ENCODE results near the gene ITGAV.

ITGAV gene

DNA sequence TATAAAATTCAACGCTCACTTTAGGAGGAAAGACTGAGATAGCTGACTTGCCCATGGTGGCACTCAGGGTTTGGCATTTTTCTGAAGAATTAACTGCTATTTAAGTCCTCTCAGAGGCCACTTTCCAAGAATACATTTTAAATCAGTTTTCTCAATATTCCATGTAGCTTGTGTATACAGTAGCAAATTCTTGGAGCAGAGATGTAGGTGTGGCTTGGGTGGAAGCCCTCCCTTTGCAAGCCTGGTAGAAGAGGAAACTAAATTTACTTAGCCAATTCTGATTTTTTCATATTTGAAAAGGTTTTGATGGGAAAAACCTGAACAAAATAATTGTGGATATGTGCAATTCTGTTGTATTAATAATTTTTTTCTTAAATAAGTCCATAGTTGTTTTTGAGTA, 14.0 kb upstream of the ITGAV start:
- no peak for DNase-seq

DNA sequence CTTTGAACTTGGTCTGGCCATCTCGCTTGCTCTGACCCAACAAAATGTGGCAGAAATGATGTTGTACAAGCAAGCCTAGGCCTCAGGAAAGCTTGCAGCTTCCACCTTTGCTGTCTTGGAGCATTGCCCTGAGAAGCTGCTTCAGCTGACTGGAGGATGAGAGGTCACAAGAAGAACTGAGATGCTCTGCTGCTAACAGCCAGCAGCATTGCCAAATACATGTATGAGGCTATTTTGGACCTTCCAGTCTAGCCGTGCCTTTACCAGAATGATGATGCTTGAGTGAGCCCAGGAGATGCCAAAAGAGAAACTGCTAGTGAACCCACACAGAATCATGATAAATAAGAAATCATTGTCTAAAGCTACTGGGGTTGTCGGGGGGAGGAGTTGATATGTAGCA, 13.2 kb upstream of the ITGAV start:
- no peak for DNase-seq

DNA sequence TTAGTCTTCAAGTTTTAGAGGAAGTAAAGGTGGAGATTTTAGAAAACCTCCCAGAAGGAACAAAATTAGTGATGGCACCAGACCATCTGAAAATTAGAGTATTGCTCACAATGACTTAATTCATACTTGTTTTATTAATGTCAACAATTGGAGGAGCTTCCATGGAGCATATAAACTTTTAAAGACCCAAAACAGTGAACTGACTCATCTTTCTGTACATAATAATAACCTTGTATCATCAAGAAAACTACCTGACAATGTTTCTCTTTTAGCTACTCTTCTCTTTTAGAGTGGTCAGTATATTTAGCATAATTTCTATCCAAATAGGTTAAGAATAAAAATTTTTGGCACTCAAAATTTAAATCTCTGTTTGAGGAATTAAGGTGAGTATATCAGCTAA, 7.2 kb upstream of the ITGAV start:
- no peak for DNase-seq

DNA sequence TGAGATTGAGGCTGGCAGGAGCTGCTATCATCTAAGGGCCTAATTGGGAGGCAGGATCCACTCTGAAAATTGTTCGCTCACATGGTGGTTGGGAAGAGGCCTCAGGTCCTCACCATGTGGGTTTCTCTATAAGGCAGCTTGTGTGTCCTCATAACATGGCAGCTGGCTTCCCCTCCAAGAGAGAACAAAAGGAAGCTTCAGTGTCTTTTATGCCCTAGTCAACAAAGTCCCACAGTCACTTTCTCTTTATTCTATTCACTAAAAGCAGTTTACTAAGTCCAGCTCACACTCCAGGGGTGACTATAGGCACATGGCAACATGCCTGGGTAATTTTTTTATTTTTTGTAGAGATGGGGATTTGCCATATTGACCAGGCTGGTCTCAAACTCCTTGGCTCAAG, 5.8 kb upstream of the ITGAV start:
- DNase-seq: no peak

DNA sequence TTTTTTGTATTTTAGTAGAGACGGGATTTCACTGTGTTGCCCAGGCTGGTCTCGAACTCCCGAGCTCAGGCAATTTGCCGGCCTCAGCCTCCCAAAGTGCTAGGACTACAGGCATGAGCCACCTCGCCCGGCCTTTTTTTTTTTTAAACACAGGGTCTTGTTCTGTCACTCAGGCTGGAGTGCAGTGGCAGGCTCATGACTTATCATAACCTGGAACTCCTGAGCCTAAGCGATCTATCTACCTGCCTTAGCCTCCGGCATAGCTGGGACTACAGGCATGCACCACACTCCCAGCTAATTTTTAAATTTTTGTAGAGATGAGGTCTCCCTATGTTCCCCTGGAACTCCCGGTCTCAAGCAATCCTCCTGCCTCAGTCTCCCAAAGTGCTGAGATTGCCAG, 1.4 kb upstream of the ITGAV start:
- DNase-seq: no peak

DNA sequence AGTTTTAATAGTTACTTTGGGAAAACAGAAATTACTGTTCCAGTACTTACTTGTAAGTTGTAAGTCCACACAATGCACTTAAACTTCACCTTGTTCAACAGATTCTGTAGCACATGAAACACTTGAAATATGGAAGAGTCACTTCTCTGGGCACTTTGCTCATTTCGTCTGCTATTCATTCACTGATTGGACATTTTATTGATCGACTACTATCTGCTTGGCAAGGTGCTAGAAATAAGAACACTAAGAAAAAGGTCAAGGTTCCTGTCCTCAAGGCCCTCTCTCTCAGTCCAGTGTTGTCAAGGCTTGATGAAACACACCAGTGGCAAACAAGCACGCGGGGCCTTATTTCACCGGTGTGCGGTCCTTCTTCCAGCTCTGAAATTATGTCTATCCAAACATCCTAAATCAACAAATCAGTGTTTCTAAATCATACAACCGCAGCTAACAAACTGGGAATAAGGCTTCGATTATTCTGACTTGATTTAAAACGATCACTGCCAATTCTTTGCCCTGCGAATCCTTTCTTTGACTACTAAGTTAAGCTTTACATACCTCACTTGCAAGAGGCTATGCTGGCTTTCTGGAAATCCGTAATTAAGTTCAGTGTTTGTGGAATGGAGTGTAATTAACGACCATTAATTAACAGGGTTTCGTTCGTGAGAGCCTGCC, 780 bp upstream of the ITGAV start:
- peak in 1 of 3 experiments; percentile 63 for DNase-seq

DNA sequence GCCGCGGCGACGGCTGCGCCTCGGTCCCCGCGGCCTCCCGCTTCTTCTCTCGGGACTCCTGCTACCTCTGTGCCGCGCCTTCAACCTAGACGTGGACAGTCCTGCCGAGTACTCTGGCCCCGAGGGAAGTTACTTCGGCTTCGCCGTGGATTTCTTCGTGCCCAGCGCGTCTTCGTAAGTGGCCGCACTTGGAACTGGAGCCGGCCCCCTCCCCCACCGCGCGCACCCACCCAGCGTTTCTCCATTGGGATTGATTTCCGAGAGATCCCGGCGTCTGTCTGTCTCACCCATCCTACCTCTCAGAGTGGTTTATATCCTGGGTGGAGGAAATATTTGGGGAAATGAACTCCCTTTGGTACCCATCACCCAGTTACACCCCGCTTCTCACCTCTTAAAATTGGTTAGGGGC, 498 bp downstream of the ITGAV start:
- DNase-seq: peak in 1 of 3 experiments; percentile 73

DNA sequence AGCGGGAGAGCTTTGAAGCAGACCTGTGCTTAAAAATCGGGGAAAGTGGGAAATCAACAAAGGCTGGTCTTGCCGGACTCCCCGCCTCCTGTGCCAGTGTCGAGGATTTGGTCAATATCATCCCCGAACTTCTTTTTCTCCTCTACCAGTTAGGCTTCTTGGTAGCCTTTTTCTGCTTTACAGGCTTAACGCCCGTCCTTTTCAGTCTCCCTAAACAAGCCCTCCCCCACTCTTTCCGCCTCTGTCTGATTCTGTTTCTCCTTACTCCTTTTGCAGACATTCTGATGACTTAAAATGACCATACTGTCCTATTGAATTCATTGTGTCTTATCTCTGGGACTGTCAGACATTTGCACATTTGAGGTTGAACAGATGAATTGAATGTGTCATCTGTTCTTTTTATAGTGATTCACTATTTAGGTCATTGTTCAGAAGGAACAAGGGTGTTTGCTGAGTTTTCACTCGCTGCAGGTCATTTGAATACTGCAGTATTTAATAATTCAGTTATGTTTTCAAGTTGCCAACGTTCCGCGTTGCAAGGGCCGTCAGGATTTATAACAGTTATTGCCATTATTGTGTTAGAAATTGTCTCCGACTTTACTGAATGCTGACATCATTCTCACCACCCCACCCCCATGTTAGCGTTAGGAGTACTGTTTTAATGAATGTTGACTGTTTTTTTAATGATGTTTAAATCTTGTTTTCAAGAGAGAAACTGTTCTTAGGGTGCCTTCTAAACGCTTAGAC, 1.1 kb downstream of the ITGAV start:
- DNase-seq: peak; percentile 5 to 67 (median 44)

DNA sequence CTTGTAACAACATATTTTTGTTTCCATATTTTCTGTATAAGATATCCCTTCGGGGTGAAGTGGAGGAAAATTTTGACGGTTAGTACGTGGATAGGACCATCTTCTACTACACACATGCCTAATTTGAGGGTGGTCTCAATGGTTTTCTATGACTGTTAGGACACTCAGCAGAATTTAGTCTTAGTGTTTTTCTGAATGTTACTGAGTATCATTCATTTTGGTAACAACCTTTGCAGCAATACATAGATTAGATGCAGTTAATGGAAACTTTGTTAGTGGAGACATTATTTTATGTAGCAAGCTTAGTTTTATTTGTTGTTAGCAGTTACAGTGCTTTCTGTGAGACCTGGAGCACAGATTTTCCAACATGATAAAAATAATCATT, 1.6 kb downstream of the ITGAV start:
- DNase-seq: peak in 1 of 3 experiments; percentile 34

DNA sequence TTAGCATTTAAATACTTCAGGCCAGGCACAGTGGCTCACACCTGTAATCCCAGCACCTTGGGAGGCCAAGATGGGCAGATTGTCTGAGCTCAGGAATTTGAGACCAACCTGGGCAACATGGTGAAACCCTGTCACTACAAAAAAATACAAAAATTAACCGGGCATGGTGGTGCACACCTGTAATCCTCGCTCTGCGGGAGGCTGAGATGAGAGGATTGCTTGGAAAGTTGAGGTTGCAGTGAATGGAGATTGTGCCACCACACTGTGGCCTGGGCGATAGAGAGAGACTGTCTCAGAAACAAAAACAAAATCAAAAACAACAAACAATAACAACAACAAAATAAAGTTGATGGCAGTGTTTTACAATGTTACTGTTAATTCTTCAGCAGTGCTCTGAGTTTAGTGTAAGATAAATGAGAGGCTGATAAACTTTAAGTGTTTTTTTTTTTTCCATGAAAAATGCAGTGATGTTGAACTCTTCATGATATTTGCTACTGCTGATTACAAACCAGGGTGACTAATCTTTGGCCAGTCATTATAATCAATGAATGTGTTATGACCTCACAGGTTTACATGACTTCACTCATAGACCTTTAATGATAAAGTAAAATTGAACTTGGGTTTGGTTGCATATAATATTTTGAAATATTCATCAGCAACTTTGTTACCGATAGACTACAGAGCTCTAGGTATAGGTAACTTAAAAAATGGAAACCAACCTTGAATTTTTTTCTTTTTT, 2.5 kb downstream of the ITGAV start:
- DNase-seq: no peak

DNA sequence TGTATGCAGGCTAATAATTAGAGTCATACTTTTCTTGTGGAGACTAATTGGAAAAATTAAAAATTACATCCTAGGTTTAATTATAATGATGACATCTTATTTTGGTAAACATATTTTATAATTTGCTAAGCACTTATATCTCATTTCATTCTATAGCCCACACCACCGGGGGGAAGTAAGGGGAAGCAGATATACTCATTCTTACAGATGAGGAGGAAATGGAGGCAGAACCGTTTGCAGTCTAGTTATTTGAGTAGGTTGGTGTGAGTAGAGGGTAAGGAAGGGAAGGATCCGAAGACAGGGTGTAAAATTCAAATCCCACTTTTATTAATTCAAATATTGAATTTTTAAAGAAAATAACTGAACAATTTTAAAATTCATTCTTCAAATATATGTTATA, 3.7 kb downstream of the ITGAV start:
- DNase-seq: no peak

DNA sequence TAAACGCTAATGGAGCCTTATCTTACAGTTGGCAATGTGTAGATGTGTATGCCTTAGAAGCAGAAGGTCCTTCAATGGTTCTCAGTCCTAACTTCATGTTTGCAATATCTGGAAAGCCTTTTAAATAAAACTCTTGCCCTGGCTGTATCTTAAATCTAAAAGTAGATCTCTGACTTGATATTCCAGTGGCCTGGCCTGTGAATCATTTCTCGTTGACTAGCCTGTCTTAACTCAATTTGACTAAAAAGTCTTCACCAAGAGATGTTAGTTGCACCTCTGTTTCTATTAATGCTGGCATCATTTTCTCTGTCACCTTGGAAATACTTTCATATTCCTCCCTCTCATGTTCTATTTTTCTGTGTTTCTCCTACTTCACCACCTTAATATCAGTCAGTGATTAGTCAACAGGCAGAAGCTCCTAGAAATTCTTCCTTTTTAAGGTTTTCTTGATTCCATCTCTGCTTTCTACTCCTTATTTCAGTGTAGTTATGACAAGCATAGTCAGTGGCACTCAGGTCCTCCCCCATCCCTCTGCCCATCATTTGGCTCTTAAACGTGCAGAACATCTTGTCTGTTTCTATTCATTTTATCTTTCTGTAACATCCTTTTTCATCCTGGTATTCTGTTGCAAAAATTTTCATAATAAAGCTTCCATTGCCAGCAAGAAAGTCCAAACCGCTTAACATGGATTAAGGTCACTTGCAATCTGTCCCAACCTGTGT, 4.3 kb downstream of the ITGAV start:
- no peak for DNase-seq

DNA sequence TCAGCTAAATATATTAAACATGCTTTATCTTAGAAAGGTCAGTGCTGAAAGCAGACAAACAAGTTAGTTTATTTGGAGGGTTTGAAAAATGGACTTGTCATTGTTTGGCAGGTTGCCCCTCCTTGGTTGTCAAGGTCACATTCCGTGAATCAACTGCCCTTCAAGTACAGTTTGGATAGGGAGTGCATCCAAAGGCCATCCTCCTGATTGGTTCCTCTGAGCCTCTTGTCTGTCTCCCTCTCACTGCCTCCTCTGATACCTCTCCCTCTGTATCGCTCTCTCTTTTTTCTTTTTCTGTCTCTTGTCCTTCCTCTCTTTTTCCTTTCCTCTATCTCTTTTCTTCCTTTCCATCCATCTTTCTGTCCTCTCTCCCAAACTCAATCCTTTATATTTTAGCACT, 5.4 kb downstream of the ITGAV start:
- DNase-seq: peak in 1 of 3 experiments; percentile 9

DNA sequence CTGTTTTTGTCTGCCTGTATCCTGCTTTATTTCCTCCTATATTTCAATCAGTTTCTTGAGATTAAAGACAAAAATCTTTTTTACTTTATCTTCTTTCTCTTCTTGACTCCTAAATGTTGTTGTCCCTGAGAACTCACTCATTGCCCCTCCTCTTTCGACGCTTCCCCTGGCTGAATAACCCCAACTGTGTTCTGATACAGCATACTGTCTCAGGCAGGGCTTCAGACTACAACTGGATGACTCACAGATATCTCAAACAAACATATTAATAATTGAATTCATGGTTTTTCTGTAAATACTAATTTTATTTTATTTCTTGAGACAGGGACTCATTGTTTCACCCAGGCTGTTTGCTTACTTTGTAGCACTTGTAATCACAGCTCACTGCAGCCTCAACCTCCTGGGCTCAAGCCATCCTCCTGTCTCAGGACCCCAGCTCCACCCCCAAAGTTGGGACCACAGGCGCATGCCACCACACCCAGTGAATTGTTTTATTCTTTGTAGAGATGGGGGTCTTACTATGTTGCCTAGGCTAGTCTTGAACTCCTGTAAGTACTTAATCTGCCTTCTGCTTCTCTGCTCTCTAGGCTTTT, 9.4 kb downstream of the ITGAV start:
- no peak for DNase-seq

DNA sequence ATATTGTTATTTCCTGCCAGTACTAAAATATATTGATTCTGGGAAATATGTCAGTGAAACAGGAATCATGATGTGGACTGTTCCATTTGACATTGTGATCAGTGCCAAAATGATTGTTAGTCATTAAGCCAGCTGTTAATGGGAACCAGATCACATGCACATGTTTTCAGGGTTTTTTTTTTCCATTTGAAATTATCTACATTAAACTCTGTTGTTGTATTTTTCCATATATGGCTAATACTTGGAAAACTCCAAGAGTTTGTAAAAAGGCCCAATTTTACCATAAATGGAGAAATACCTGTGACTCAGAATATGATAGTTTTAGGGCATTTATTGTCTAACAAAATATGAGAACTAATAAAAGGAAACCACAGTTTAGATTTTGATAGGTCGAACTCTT, 13.4 kb downstream of the ITGAV start:
- DNase-seq: no peak

DNA sequence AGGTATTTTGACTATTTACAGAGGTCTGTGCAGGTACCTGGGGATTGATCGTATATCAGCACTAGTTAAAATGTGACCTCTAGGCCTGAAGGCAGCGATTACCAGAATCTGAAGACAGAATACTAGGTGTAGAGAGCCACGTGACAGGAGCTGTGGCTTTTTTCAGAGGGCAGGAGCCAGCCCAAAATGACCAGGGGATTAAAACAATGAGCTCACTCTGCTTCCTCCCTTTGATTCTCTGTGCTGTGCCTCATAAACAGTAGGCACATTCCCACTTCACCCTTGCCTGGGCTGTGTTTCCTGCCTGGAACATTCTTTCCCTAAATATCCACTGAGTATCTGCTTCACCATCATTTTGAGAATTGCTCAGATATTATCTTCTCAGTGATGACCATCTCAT, 15.2 kb downstream of the ITGAV start:
- DNase-seq: no peak

DNA sequence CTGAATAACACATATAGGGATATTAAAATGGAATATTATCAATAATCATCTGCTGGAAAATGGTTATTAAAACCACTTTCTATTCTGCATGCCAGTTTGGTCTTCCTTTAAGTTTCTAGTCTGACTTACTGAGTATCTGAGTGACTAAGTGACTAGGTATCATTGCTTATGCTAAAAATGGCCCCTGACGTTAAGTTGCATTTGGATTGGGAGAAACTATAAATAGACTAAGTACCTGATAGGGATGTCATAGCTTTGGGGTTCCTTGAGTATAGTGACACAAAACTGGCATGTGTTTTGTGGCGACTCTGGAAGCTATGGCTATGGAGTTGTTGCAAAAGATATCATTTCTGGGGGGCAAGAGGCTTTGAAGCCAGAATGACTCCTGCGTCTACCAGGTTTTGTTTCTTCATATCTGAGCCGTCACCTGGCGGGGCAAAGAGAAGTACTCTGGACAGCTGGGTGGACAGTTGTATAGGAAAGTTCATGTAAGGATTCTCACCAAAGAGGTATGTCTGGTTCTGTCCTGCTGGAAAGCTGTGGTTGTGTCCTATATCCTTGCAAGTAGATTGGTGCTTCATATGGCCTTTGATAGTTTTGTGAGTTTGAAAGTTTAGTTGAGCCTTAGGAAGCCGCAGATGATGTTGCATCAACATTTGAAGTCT, 17.9 kb downstream of the ITGAV start:
- no peak for DNase-seq

DNA sequence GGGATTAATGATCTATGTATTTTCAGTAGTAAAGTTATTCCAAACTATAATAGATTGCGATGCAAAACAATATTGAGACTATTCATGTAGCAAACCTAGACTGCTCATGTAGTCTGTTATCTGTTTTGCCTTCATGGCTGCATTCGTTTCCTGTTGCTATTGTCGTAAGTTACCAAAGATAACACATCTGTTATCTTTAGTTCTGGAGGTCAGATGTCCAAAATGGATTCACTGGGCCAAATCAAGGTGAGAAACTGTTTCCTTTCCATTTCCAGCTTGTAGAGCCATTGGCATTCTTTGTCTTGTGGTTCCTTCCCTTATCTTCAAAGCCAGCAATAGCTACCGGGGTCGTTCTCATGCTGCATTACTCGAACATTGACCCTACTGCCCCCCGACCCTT, 20.9 kb downstream of the ITGAV start:
- no peak for DNase-seq

DNA sequence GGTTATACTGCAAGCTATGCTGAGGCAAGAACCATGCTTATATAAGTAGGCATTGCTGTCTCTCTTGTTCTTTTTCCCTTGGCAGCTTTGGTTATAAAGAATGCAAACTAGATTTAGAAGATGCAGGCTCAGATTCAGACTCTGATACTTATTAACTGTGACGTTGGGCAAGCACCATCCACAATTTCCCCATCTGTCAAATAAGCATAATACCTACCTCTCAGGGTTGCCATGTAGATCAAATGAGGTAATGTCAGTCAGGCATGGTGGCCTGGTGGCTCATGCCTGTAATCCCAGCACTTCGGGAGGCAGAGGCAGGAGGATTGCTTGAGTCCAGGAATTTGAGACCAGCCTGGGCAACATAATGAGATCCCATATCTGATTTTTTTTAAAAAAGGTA, 21.7 kb downstream of the ITGAV start:
- DNase-seq: no peak

DNA sequence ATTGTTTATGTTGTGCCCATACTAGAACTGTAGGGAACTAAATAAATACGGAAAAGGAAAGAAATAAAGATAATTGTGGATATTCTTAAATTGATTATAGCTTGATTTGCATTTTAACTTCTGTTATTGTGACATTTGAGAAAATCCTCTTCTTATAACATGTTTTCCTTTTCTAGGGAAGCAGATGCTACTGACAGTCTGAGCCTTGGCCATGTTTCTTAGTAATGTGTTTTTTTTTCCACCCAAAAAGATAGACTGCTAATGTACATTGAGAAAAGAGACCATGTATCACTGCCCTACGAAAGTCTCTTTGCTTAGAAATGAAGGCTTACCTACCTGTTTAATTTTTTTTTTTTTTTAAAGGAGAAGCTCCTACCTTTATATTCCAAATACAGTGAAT, 22.2 kb downstream of the ITGAV start:
- no peak for DNase-seq

DNA sequence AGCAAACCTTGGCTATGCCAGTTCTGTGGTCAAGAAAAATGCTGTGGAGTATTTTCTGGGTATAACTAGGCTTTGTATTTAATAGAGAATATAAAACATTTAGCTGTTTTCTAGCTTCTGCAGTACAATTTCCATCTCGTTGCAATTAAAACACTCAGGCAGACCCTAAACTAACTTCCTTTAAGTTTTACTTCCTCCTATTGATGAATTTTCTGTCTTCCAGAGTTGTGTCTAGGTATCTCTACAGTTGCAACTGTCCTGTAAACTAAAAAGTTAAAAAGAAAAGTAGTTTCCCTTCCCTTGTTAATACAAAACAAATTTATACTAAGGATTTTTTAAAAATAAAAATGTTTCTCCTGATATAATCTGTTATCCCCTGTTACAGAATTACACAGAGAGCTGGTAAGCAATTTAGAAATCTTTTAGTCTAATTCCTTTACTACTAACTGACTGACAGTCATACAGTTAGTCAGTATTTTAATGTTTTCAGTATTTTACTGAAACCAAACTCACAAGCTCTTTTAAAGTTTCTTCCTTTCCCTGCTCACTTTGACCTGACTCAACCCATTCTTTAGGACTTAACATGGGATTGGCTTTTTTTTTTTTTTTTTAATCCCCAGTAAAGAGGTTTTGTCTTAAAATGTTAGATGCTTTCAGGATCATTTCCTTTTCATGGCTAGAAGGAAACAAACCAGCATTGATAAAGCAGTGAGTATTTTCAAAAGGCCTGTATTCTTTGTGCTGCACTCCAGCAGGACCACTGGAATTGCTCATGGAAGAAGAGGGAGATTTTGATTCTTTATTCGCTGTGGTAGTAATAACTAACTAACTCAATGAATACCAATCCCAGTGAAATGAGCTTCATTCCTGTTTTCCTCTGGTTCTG, 22.9 kb downstream of the ITGAV start:
- DNase-seq: no peak
